Amniotic epithelial cell (primary cell): ENCODE results near the gene ZNF438.

Experiments
- DNase-seq: peaks from one replicate; pipeline ENCODE4 v3.0.0-alpha.2; 2010; ENCODE audit warnings: low read depth

ZNF438 gene

GRCh38 chr10:30826679-30827078, 205.0 kb downstream of the ZNF438 start:
- no peak for DNase-seq

DNA sequence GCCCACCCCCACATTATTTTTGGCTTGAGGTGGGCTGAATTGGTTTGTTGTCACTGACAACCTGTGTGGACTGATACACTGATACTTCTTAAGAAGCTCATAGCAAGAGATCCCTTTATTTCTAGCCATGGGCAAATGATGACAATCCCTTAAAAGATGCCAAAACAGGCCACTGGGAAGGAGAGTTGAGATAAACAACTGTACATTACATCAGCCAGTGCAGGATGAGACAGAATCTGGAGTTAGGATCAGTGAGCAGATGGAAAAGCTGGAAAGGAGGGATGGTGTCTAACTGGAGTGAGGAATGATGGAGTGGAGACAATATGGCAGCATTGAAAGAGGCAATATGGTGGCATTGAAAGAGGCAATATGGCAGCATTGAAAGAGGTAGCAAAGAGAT, 206.2 kb downstream of the ZNF438 start:
- DNase-seq = no peak

DNA sequence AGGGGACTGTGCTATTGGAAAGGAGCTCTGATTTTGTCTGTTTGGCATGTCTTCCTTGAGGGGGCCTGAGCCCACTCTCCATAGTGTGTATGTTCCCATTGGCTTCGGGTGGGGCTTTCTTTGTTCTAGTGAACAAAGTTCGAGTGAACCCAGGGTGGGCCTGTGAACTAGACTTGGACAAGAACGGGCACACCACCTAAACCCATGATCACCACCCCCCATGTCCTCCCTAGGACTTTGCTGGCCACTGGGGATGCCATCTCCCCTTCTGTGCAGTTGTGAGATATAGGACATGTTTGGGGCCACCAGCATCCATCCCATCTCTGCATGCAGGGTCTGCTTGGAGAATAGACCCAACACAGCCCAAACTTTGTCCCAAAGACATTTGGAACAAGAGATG, 206.6 kb downstream of the ZNF438 start:
- no peak for DNase-seq

- no peak for DNase-seq
Measured at GRCh38 chr10:30823651-30824050, 208.0 kb downstream of the ZNF438 start.

DNA sequence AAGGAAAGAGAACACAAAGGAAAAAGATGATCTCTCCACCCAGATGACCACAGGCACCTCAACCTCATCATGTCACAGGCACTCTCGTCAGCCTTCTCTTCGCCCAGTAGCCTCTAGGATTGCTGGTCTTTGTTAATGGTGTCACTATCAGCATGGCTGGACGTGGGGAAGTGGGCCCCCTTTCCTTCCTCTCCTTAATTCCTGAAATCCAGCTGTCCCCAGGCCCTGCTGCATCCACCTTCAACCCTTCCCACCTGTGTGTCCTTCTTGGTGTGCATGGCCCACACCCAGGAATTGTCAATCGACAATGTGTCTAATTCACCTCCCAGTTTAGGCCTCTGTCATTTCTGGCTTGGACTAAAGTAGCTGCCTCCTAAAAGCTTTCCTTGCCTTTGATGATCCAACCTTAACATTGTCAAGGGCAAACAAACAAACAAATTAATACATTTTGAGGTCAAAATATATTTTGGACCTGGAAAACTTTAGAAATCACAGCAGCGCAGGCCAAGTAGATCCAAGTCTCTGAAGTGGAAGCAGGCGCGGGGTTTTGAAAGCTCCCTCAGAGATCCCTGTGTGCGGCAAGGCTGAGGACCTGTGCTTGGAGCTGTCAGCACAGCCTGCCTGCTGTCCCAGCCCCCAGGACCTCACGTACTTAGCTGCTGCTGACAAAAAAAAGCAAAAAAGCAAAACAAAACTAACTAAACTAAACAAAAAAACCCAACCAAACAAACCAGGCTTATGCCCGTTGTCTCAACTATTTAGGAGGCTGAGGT, 208.8 kb downstream of the ZNF438 start:
- DNase-seq = no peak

- DNase-seq = peak; percentile 33
Measured at GRCh38 chr10:30821994-30822692, 209.5 kb downstream of the ZNF438 start.

DNA sequence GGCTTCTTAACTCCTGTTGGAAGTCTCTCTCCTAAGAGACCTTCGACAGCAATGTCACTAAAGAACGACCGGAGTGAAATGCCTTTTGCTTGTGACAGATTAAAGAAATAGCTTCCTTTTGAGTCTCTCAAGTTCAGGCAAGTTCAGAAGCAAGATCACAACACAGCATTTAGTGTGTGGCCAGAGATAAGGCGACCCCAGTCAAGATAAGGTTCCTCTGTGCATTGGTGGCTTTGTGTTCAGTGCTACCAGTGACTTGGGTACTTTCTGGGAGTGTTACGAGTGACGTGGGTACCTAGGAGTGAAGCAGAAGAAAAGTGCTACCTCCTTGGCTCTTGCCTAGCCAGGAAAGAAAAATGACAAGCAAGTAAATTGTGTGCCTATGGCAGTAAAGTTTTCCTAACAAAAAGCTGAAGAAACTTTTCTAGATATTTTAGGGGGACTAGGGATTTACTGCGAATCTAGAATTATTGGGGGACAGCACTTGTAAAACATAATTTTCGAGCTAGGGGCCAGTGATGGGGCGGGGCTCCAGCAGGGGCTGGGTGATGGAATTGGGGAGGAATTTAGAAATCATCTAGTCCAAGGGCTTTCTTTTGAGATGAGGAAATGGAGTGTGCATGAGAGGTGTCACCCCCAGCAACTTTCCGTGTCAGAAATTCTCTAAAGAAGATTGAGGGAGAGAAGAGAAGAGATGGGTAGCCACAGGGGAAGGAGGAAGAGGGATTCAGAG, 210.2 kb downstream of the ZNF438 start:
- peak; percentile 32 for DNase-seq

DNA sequence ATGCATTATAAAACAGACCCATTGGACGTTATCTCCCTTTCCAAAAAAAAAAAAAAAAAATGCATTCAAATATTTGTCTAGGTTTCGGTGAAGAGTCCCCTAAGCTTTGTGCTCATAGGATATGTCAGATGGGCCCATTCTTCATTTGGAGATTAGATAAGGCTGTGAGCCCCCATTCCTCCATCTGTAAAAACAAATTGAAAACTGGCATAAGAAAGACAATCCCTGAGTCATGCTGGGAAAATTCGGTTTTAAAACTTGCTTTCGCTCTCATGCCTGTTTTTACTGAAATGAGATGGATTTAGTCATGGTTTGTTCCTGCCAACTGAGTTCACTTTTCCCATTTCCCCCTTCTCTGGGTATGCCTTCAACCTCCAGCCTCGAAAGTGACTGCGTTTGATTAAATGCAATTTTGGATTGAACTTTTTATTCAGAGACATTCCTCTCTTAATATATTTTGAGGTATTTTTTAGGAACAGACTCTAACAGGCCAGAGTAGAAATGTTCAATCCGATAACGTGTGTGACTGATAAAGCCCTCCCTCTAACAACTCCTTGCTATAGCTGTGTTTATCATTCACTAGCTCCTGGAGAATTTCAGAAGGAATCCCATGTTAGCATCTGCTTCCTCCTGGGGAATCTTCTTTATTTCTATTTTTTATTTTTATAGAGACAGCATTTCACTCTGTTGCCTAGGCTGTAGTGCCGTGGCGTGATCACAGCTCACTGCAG, 211.2 kb downstream of the ZNF438 start:
- peak; percentile 94 for DNase-seq

DNA sequence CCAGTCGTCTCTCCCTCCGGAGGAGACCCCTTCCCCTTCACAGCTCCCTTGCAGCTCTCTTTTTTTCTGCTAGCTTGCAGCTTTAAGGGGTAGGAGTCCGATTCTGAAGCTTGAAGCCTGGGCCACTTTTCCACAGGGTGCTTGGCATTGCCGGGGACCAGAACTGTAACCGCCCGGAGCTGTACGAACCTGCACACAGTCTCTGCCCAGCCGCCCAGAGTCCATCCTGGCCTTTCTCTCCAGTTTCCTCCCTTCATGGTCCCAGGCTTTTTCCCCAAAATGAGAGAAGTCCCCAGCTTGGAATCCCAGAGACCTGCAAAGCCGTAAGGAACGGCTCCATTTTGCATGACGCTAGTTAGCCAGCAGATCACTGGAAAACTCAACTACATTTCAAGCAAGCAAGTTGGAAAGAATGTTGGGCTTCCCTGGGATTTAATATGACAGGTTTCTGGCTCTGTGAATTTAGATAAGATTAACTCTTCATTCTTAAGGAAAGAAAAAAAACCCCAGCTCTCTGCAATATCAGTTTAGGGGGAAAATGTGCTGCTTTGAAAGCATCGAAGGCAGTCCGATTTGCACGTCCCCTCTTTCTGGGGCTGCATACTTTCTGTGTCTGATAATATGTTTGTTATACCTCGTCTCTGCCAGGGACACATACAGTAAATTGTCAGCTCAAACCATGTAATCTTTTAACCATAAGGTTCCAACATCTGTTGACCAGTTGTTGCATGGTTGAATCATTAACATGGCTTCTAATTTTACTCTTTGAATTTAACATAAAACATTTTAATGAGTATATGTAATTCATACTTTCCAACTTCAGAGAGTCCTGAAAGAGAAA, 212.1 kb downstream of the ZNF438 start:
- peak; percentile 90 for DNase-seq

DNA sequence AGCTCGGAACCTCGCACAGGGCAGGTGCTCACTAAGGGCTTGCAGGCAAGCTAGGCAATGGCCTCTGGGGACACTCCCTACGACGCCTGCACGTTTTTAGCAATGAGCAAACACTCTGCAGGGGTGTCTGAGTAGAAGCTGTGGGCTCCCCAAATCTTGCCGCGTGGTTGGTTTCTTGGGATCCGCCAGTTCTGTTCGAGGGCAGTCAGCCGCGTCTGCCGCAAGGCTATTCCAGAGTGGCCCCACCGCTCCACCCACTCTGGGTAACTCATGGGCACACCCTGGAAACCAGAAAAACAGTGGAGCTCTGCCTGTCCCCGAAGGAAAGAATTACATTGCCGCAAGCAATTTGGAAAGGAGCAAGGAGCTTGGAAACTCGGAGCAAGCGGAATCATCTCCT, 212.8 kb downstream of the ZNF438 start:
- DNase-seq = peak; percentile 40

DNA sequence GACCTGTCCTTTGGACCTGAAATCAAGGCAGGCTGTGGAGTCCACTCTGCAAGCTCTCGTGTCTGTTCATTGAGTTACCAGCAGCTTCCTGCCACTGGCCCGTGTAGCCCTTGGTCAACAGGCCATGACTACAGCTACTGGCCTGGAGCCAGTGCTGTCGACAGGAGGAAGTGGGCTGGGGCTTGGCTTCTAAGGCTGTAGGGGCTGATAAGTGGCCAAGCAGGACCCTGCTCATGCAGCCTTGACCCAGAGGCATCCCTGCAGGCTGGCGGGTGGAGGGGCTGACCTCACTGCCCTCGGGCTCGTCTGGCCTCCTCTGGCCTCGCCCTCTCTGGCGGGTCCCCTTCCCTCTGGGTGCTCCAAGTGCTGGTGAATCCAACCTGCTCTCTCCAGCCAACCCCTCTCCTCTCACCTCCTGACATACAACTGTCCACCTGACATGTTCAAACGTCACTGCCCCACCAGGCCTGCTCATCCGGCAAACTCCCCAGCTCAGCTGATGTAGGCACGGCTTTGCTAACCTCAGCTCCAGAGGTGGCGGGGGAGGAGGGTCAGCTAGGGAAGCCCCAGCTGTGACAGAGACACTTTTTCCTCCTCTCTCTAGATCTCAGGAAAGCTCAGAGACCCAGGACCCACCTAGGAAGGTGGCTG, 213.5 kb downstream of the ZNF438 start:
- DNase-seq = peak; percentile 77

- DNase-seq = no peak
Measured at GRCh38 chr10:30817541-30817940, 214.1 kb downstream of the ZNF438 start.

DNA sequence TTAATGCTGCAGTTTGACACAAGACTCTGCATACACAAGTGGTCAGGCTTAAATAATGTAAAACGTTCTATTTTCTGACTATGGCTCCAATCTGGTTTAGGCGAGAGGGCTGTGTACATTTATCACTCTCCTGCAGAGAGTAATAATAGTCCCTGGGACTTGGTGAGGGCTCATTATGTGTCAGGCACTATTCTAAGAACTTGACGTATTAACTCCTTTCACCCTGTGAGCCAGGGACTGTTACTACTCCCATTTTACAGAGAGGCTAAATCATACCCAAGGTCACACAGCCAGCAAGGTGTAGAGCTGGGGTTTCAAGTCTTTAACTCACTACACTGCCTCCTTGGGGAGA, 214.9 kb downstream of the ZNF438 start:
- no peak for DNase-seq

DNA sequence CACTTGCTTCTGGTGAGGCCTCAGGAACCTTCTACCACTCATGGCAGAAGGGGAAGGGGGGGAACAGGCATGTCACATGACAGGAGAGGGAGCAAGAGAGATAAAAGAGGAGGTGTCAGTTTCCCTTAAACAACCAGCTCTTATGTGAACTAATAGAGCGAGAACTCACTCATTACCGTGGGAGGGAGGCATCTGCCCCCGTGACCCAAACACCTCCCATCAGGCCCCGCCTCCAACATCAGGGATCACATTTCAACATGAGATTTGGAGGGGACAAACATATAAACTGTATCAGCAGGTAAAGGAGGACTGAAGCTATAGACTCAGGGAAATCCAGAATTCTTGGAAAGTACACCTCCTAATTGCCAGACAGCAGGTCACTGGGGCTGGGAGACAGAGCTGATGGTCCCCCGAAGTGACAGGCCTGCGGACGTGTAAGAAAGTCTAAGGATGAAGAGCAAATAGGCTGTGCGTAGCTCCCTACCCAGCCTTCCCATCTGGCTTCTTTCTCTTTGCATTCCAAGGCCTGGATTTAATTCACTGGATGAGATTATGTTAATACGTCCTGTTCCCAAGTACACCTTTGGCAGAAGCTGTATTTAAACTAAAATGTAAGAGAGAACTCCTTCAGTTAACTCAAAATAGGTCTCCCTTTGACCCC, 215.4 kb downstream of the ZNF438 start:
- DNase-seq = no peak

DNA sequence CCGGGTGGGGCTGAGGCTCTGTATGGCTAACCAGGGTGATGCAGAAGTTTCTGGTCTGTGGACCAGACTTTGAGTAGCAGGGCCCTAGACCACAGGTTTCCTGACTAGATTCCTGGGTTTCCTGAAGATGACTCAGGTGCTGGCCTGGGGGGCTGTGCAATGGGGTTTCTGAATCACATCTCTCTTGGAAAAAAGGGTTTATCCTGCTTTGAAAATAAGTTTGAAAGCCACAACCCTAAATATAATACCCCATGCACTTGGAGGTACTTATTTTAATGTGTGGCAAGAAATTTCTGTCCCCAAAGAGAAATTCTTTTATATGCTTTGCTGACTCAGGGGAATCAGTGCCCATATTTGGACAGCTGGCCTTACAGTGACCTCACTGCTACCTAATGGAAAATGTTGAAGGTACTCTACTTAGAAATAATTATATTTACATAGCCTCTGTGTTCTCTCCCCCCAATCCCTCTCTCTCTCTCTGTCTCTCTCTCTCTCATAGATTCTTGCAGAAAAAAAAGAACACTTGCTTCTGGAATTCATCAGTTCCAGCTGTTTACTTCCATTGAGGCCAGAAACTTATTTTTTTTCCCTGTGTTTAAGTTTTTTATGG, 217.7 kb downstream of the ZNF438 start:
- peak; percentile 84 for DNase-seq

DNA sequence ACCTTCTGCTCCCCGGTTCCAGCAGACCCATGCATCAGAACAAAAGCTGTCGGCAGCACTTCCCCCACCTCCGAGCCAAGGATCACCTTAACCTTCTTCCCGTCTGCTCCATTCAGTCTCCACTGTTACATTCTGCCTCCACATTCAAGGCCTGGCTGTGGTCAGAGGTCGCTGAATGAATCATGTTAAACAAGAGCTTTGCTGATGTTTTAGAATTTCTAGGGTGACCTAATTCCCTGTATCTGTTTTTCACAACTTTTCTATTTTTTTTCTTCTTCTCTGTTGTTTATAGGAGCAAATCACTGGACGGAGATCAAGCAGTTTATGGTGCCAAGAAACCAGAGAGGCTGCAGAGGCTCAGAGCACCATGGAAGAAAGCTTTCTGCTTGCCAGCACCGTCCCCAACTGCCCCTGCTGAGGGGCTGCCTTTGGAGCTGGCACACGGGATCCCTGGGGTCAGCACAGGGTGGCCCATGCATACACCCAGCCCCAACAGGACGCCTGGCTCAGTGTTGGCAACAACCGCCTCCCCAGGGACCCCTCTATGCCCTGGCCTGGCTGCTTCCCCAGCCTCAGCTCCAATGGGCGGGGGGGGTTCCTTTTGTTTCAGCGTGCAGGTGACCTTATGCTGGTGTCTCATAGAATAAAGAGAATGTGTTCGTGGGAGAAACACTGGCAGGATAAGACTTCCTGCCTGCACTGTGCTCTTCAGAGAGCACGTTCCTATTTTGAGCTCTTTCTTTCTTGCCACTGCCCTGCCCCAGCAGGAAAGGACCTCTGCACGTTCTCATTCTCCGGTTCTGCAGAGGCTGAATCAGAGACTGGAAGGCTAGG, 219.4 kb downstream of the ZNF438 start:
- peak; percentile 98 for DNase-seq

DNA sequence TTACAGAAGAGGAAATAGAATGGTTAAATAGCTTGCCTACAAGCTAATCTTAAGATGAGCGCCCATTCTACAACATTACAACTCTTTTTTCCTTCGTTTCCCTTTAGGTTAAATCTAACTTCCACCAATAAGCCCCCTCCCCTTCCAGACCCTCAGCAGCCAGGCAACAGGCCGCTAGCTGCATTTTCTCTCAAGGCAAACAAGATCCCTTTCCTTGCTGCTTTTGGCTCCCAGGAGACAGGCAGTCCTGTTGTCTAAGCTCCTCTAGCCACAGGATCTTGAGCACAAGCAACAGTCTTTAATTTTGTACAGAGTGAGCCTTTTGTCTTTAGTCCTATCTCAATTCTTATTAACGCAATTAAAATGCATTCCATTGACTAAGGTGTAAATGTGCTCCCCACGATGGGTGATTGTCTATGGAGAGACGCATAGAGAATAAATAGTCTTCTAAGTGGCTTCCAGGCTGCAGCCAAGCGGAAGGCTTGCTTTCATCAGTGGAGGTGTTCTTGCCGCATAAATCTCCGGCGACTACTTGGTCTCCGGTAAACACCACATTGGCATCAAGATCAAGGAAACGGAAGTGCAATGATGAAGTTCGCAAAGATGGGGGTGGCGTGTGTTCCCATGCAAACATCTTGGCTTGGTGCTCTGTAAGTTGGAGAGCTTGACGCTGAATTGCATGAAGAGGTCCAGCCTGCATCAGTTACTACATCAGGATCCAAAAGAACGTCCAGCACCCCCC, 220.2 kb downstream of the ZNF438 start:
- no peak for DNase-seq

DNA sequence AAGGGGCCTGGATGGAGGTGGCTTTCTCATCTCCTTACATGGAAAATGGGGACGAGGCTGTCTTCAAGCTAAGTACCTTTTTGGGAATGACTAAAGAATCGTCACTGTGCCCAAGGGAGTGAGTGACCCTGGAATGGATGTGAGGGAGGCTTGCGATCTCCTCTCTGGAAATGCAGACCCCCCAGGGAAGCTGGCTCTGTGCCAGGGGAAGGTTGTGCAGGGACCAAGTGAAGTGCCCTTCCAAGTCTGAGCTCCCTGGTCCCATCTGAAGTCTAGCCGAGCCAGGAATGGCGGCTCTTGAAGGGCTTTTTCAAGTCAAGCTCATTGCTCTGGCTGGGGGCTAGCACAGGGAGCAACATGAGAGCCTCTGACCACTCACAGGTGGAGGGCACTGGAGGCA, 221.2 kb downstream of the ZNF438 start:
- no peak for DNase-seq
